CD14-positive monocyte (primary cell): ENCODE results near the gene POU2F1. TPM values are rescaled to one million over a fixed set of nuclear protein-coding genes. Genes with fewer than 3 reads are reported as not detected.

Source experiments
- DNase-seq, 3 donors: peaks; one replicate each; pipeline ENCODE4 v3.0.0-alpha.2; 2011 to 2022
- H2AFZ ChIP-seq: 2 replicates; pipeline ENCODE4 v1.6.0; 2012; ENCODE audit warnings: mild to moderate bottlenecking, low read depth, low read length, inconsistent platforms; ENCODE audit not compliant: insufficient read depth, poor library complexity, severe bottlenecking
- H3K27ac ChIP-seq, 2 donors: 1 replicate in 1 of 2; 2 replicates in 1 of 2; pipeline ENCODE4 v1.5.1; 2012 to 2013; ENCODE audit warnings: low read length in 2 of 2, control low read depth in 1 of 2, inconsistent platforms in 1 of 2, low read depth in 1 of 2, mild to moderate bottlenecking in 1 of 2
- H3K27me3 ChIP-seq, 2 donors: one replicate each; pipeline versions ENCODE4 v1.6.0 to v1.6.1; 2011 to 2013; ENCODE audit warnings: low read length in 2 of 2; ENCODE audit not compliant: control insufficient read depth in 2 of 2, insufficient read depth in 2 of 2
- H3K36me3 ChIP-seq, 2 donors: replicated peaks in 1 of 2; 1 replicate in 1 of 2; 2 replicates in 1 of 2; pipeline versions ENCODE4 v1.5.1 to v1.6.1; 2012 to 2013; ENCODE audit warnings: low read length in 2 of 2, control low read depth in 1 of 2, inconsistent platforms in 1 of 2, mild to moderate bottlenecking in 1 of 2; ENCODE audit not compliant: insufficient read depth in 2 of 2, control insufficient read depth in 1 of 2
- H3K4me1 ChIP-seq, 2 donors: 1 replicate in 1 of 2; 2 replicates in 1 of 2; pipeline versions ENCODE4 v1.5.1 to v1.6.1; 2012 to 2013; ENCODE audit warnings: low read length in 2 of 2, control low read depth in 1 of 2, inconsistent platforms in 1 of 2, mild to moderate bottlenecking in 1 of 2, moderate library complexity in 1 of 2; ENCODE audit not compliant: insufficient read depth in 2 of 2, control insufficient read depth in 1 of 2
- H3K4me2 ChIP-seq: replicated peaks from 2 replicates; pipeline ENCODE3; 2012; ENCODE audit warnings: low read length, moderate library complexity, mild to moderate bottlenecking; ENCODE audit not compliant: poor library complexity, severe bottlenecking; ENCODE audit errors: extremely low read depth
- H3K4me3 ChIP-seq, 3 experiments: fragments of 200-600 bp in 1 of 3; sonication (generic) in 1 of 3; replicated peaks in 1 of 3; 1 replicate in 2 of 3; 2 replicates in 1 of 3; pipeline ENCODE4 v1.5.1; 2011 to 2013; ENCODE audit warnings: low read length in 3 of 3, mild to moderate bottlenecking in 3 of 3, control low read depth in 2 of 3, low read depth in 2 of 3, inconsistent platforms in 1 of 3, moderate library complexity in 1 of 3
- H3K79me2 ChIP-seq: 2 replicates; pipeline ENCODE4 v1.6.0; 2012; ENCODE audit warnings: mild to moderate bottlenecking, control low read depth, inconsistent platforms, low read length, moderate library complexity; ENCODE audit not compliant: insufficient read depth
- H3K9ac ChIP-seq: 2 replicates; pipeline ENCODE4 v1.6.0; 2017; ENCODE audit warnings: low read length, mild to moderate bottlenecking; ENCODE audit not compliant: insufficient read depth, poor library complexity, severe bottlenecking
- H3K9me3 ChIP-seq, 2 donors: replicated peaks in 1 of 2; 1 replicate in 1 of 2; 2 replicates in 1 of 2; pipeline versions ENCODE4 v1.5.1 to v1.6.1; 2012 to 2013; ENCODE audit warnings: low read length in 2 of 2, control low read depth in 1 of 2; ENCODE audit not compliant: control insufficient read depth in 1 of 2, insufficient read depth in 1 of 2
- H4K20me1 ChIP-seq: 2 replicates; pipeline ENCODE4 v1.6.0; 2012; ENCODE audit warnings: mild to moderate bottlenecking, low read length, control low read depth, moderate library complexity; ENCODE audit not compliant: insufficient read depth
- H3K27ac Mint-ChIP-seq, 7 donors: one replicate each; pipeline ENCODE4 v1.8.0; 2020; ENCODE audit warnings: mild to moderate bottlenecking in 7 of 7, mixed read lengths in 7 of 7, moderate library complexity in 6 of 7, inconsistent platforms in 2 of 7
- H3K27me3 Mint-ChIP-seq, 3 donors: one replicate each; pipeline ENCODE4 v1.8.0; 2021 to 2022; ENCODE audit warnings: low read depth in 3 of 3, mild to moderate bottlenecking in 3 of 3, mixed read lengths in 3 of 3, moderate library complexity in 3 of 3, inconsistent platforms in 1 of 3
- H3K36me3 Mint-ChIP-seq, 2 donors: one replicate each; pipeline ENCODE4 v1.8.0; 2020; ENCODE audit warnings: mixed read lengths in 2 of 2, inconsistent platforms in 1 of 2, mild to moderate bottlenecking in 1 of 2
- H3K4me1 Mint-ChIP-seq: one replicate; pipeline ENCODE4 v1.8.0; 2020; ENCODE audit warnings: mild to moderate bottlenecking, mixed read lengths
- H3K4me3 Mint-ChIP-seq, 2 donors: one replicate each; pipeline ENCODE4 v1.8.0; 2020; ENCODE audit warnings: mild to moderate bottlenecking in 2 of 2, mixed read lengths in 2 of 2, moderate library complexity in 1 of 2
- H3K9me3 Mint-ChIP-seq, 7 donors: one replicate each; pipeline ENCODE4 v1.8.0; 2020 to 2022; ENCODE audit warnings: mixed read lengths in 7 of 7, mild to moderate bottlenecking in 6 of 7, moderate library complexity in 6 of 7, inconsistent platforms in 2 of 7
- CTCF ChIP-seq: fragments of 200-600 bp; IDR thresholded peaks from one replicate; pipeline ENCODE4 v1.8.0; 2022; ENCODE audit warnings: antibody characterized with exemption, mild to moderate bottlenecking
- WGBS: methylation state at CpG from one replicate; pipeline ENCODE4 v1.1.5; 2013; ENCODE audit warnings: missing lambda C conversion rate; ENCODE audit not compliant: insufficient coverage; 5-methylcytosine and 5-hydroxymethylcytosine counted together
- intact Hi-C, 2 donors: fragments of 100-400 bp; cut with micrococcal nuclease; formaldehyde crosslinking; loops; one replicate each; pipeline versions ENCODE4 v1.15.0 to v1.15.1; 2023
- polyA plus RNA-seq, 3 donors: library from polyadenylated mRNA; depleted of rRNA in 1 of 3; unstranded in 2 of 3; stranded (reverse) in 1 of 3; fragments of 300-500 nt in 2 of 3; fragments of >200 nt in 1 of 3; fragmentation: Illumina TruSeq in 2 of 3; gene quantifications; 1 replicate in 2 of 3; 2 replicates in 1 of 3; pipeline ENCODE4 v1.2.3, GENCODE V29; 2012 to 2021

Gene POU2F1
- polyA plus RNA-seq, 3 donors, result 2.3 to 4.2 (median 3.9) TPM

- Histone ChIP-seq H3K4me1 (peaks cover 28 to 36% of the 10 kb centered on the region in 2 donors), H3K9ac (no peak overlapping the region), H3K4me3 (no peak overlapping the region), H3K9me3 (no peaks in the 10 kb centered on the region), H4K20me1 (peaks cover 26% of the 10 kb centered on the region), H3K27me3 (no peaks in the 10 kb centered on the region), H3K4me2 (no peak overlapping the region), H3K27ac (no peak overlapping the region), H2AFZ (no peak overlapping the region), H3K36me3 (no peaks in the 10 kb centered on the region), H3K79me2 (peaks cover 90% of the 10 kb centered on the region)
- DNase-seq, result no peak
- 73% methylated on average over 1 of the region's 6 CpGs for WGBS
- H3K4me3 Mint-ChIP-seq, result no peak overlapping the region
- H3K4me1 Mint-ChIP-seq, result peaks cover 47% of the 10 kb centered on the region
- H3K27ac Mint-ChIP-seq, result peak overlapping the region in 3 of 7 donors; percentile 51 to 84 (median 68)
- no peaks in the 10 kb centered on the region for H3K27me3 Mint-ChIP-seq
- H3K36me3 Mint-ChIP-seq, result peaks cover 0 to 3% of the 10 kb centered on the region in 2 donors
- TF ChIP-seq CTCF, result no peak
- no peaks in the 10 kb centered on the region for H3K9me3 Mint-ChIP-seq
- intact Hi-C loops, result no loop called here
Observed at GRCh38 chr1:167231873-167232450, 11.3 kb downstream of the POU2F1 start.

DNA sequence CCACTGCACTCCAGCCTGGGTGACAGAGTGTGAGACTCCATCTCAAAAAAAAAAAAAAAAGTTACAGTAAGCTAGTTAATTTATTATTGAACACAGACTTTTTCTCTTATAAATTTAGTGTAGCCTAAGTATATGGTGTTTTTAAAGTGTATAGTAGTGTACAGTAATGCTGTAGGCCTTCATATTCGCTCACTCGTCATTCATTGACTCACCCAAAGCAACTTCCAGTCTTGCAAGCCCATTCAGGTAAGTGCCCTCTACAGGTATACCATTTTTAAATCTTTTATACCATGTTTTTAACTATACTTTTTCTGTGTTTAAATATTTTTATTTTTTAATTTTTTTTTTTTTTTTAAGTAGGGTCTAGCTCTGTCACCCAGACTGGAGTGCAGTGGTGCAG, 12.1 kb downstream of the POU2F1 start:
- no peak overlapping the region for H3K4me3 ChIP-seq
- H3K9ac ChIP-seq, result no peak overlapping the region
- Mint-ChIP-seq H3K9me3 (no peaks in the 10 kb centered on the region), H3K36me3 (peaks cover 0 to 3% of the 10 kb centered on the region in 2 donors), H3K27me3 (no peaks in the 10 kb centered on the region), H3K27ac (no peak overlapping the region), H3K4me1 (peaks cover 45% of the 10 kb centered on the region), H3K4me3 (no peak overlapping the region)
- intact Hi-C loops, result no loop called here
- H2AFZ ChIP-seq, result no peak overlapping the region
- H3K4me1 ChIP-seq, result peaks cover 27 to 35% of the 10 kb centered on the region in 2 donors
- no peak overlapping the region for H3K27ac ChIP-seq
- H3K79me2 ChIP-seq, result peaks cover 87% of the 10 kb centered on the region
- TF ChIP-seq CTCF, result no peak
- H3K36me3 ChIP-seq, result no peaks in the 10 kb centered on the region
- no peaks in the 10 kb centered on the region for H3K27me3 ChIP-seq
- no CpG with 5 or more reads among the region's 2 CpGs for WGBS
- peaks cover 31% of the 10 kb centered on the region for H4K20me1 ChIP-seq
- no peaks in the 10 kb centered on the region for H3K9me3 ChIP-seq
- H3K4me2 ChIP-seq, result no peak overlapping the region
- DNase-seq, result no peak
